K562 (cell line): Measurements from ENCODE around the gene RHOC. TPM values are rescaled to one million over a fixed set of nuclear protein-coding genes. Genes with fewer than 3 reads are reported as not detected.

Source experiments
- ATAC-seq: fragments of 200-7000 bp; cut with Tn5 transposase; 3 replicates; pipeline ENCODE4 v1.9.1; 2020; ENCODE audit warnings: moderate library complexity
- BruUV-seq: library from RNA; stranded (reverse); fragments of 400-500 nt; replicated peaks from 2 replicates; lab custom pipeline; 2021; lab: Mats Ljungman, UMichigan
- CTCF ChIA-PET: fragments of 300-600 bp; formaldehyde crosslinking; extraction: SDS; loops from one replicate; lab custom pipeline; 2021; ENCODE audit warnings: low intra/inter-chr PET ratio; lab: Yijun Ruan, JAX
- POLR2A ChIA-PET: fragments of 300-600, 350-650 bp; sonication (Branson Sonifier 250); formaldehyde crosslinking; extraction: SDS; loops from one replicate; lab custom pipeline; 2021; ENCODE audit warnings: antibody characterized with exemption, inconsistent platforms; lab: Yijun Ruan, JAX
- DNase-seq, 4 experiments: peaks; one replicate each; pipeline versions ENCODE4 v3.0.0 to v3.0.0-alpha.2; 2011 to 2018; ENCODE audit warnings: low spot score in 3 of 4, mixed read lengths in 3 of 4; ENCODE audit errors: extremely low read depth in 1 of 4
- FAIRE-seq: peaks from 2 replicates; lab custom pipeline; 2011; peaks lifted over from hg19 to GRCh38; lab: Jason Lieb, UNC
- H2AFZ ChIP-seq: 2 replicates; pipeline ENCODE4 v1.6.0; 2011; ENCODE audit warnings: low read depth, low read length, control low read depth, inconsistent platforms
- H3K27ac ChIP-seq: fragments of 200-600 bp; 3 replicates; pipeline ENCODE4 v1.8.0; 2011; ENCODE audit warnings: low read depth, mild to moderate bottlenecking, control low read depth, inconsistent platforms, low read length, moderate library complexity, mixed read lengths; ENCODE audit errors: extremely low read depth
- H3K27me3 ChIP-seq, 2 experiments: fragments of 300-600 bp in 1 of 2; 2 replicates in 1 of 2; 3 replicates in 1 of 2; pipeline versions ENCODE4 v1.6.0 to v1.8.0; 2011; ENCODE audit warnings: inconsistent platforms in 2 of 2, low read length in 2 of 2, mild to moderate bottlenecking in 1 of 2, mixed read lengths in 1 of 2, moderate library complexity in 1 of 2; ENCODE audit not compliant: control insufficient read depth in 2 of 2, insufficient read depth in 2 of 2
- H3K36me3 ChIP-seq: fragments of 300-600 bp; 3 replicates; pipeline ENCODE4 v1.8.0; 2011; ENCODE audit warnings: mild to moderate bottlenecking, low read length, inconsistent platforms; ENCODE audit not compliant: control insufficient read depth, insufficient read depth
- H3K4me1 ChIP-seq, 2 experiments: fragments of 200-600 bp in 1 of 2; replicated peaks in 1 of 2; 2 replicates in 1 of 2; 3 replicates in 1 of 2; pipeline versions ENCODE4 v1.5.1 to v1.8.0; 2011; ENCODE audit warnings: inconsistent platforms in 2 of 2, low read length in 2 of 2, mild to moderate bottlenecking in 1 of 2, mixed read lengths in 1 of 2, moderate library complexity in 1 of 2; ENCODE audit not compliant: control insufficient read depth in 2 of 2, insufficient read depth in 2 of 2
- H3K4me2 ChIP-seq: 2 replicates; pipeline ENCODE4 v1.6.1; 2011; ENCODE audit warnings: low read length, control low read depth, inconsistent platforms, mixed read lengths; ENCODE audit not compliant: insufficient read depth
- H3K4me3 ChIP-seq: fragments of 200-600 bp; sonication (generic), shearing (Covaris generic); 2 replicates; pipeline ENCODE4 v1.5.1; 2016; ENCODE audit warnings: control low read depth, inconsistent platforms
- H3K79me2 ChIP-seq: fragments of 200-600 bp; 3 replicates; pipeline ENCODE4 v1.8.0; 2011; ENCODE audit warnings: low read length, inconsistent platforms; ENCODE audit not compliant: control insufficient read depth, insufficient read depth
- H3K9ac ChIP-seq, 2 experiments: 2 replicates each; pipeline versions ENCODE4 v1.6.0 to v1.6.1; 2011; ENCODE audit warnings: low read depth in 2 of 2, low read length in 2 of 2, control low read depth in 1 of 2, inconsistent platforms in 1 of 2, mild to moderate bottlenecking in 1 of 2, mixed read lengths in 1 of 2; ENCODE audit not compliant: insufficient read depth in 1 of 2
- H3K9me1 ChIP-seq: one replicate; pipeline ENCODE4 v1.6.0; 2011; ENCODE audit warnings: inconsistent platforms, mild to moderate bottlenecking, low read length, moderate library complexity; ENCODE audit not compliant: control insufficient read depth, insufficient read depth
- H3K9me3 ChIP-seq: replicated peaks from 2 replicates; pipeline ENCODE4 v1.5.1; 2011; ENCODE audit warnings: low read depth, low read length, inconsistent platforms; ENCODE audit not compliant: control insufficient read depth, insufficient read depth
- H4K20me1 ChIP-seq: replicated peaks from 2 replicates; pipeline ENCODE4 v1.6.1; 2011; ENCODE audit warnings: low read length, inconsistent platforms, mixed read lengths; ENCODE audit not compliant: control insufficient read depth, insufficient read depth
- ETV5 ChIP-seq: sonication (generic); formaldehyde crosslinking; IDR thresholded peaks from 2 replicates; pipeline ENCODE4 v1.4.0; 2020; ENCODE audit warnings: low read depth, mild to moderate bottlenecking, missing genetic modification reagents
- ILK ChIP-seq: fragments of 450-650 bp; IDR thresholded peaks from 2 replicates; pipeline ENCODE4 v1.6.1; 2016; ENCODE audit warnings: missing genetic modification characterization, low read depth, mild to moderate bottlenecking, missing compliant biosample characterization, moderate library complexity, borderline replicate concordance
- LEF1 ChIP-seq: fragments of 450-650 bp; IDR thresholded peaks from 2 replicates; pipeline ENCODE4 v1.6.1; 2016; ENCODE audit warnings: mild to moderate bottlenecking
- MCM3 ChIP-seq: fragments of 450-650 bp; IDR thresholded peaks from 2 replicates; pipeline ENCODE4 v1.6.1; 2016
- MYNN ChIP-seq, 2 experiments: sonication (generic); formaldehyde crosslinking in 1 of 2; IDR thresholded peaks; 2 replicates each; pipeline versions ENCODE4 v1.5.0 to v1.6.1; 2016 to 2020; ENCODE audit warnings: antibody characterized with exemption in 1 of 2, missing genetic modification reagents in 1 of 2
- POLR2A ChIP-seq: fragments of 450-650 bp; conservative IDR thresholded peaks from 2 replicates; pipeline ENCODE4 v1.6.1; 2016
- POLR2B ChIP-seq: fragments of 450-650 bp; IDR thresholded peaks from 2 replicates; pipeline ENCODE4 v1.6.1; 2018; ENCODE audit warnings: low read depth; ENCODE audit not compliant: partially characterized antibody
- TEAD1 ChIP-seq, 2 experiments: fragments of 450-650 bp in 1 of 2; sonication (generic) in 1 of 2; formaldehyde crosslinking; IDR thresholded peaks; 2 replicates each; pipeline versions ENCODE4 v1.4.0 to v1.8.0; 2020 to 2022; ENCODE audit warnings: mild to moderate bottlenecking in 2 of 2, missing genetic modification reagents in 1 of 2
- ZNF134 ChIP-seq: fragments of 250-450 bp; sonication (Bioruptor Pico); conservative IDR thresholded peaks from 2 replicates; pipeline ENCODE4 v1.4.0; 2020
- ZNF253 ChIP-seq: fragments of 250-450 bp; sonication (Bioruptor Pico); conservative IDR thresholded peaks from 2 replicates; pipeline ENCODE4 v1.6.1; 2021; ENCODE audit warnings: mild to moderate bottlenecking
- ZNF347 ChIP-seq: fragments of 450-650 bp; formaldehyde crosslinking; IDR thresholded peaks from 2 replicates; pipeline ENCODE4 v1.4.0; 2020; ENCODE audit warnings: low read depth, mild to moderate bottlenecking, moderate library complexity
- ZNF561 ChIP-seq: fragments of 450-650 bp; formaldehyde crosslinking; conservative IDR thresholded peaks from 2 replicates; pipeline ENCODE4 v1.4.0; 2020; ENCODE audit warnings: mild to moderate bottlenecking, moderate library complexity
- ZSCAN32 ChIP-seq: fragments of 450-650 bp; formaldehyde crosslinking; IDR thresholded peaks from 2 replicates; pipeline ENCODE4 v1.4.0; 2020; ENCODE audit warnings: mild to moderate bottlenecking, moderate library complexity
- WGBS: fragments of 100-300 bp; shearing (Covaris generic); methylation state at CpG from one replicate; pipeline ENCODE4 v1.1.6; 2016; ENCODE audit warnings: low coverage, mixed read lengths; ENCODE audit not compliant: insufficient coverage; ENCODE audit errors: missing lambda C conversion rate; 5-methylcytosine and 5-hydroxymethylcytosine counted together
- in situ Hi-C: fragments of 300-500 bp; cut with MboI; formaldehyde crosslinking; loops from 4 replicates; pipeline ENCODE4 v1.15.0; 2018; ENCODE audit warnings: inconsistent platforms, mixed read lengths
- intact Hi-C: fragments of 100-400 bp; cut with micrococcal nuclease; formaldehyde crosslinking; loops from 2 replicates; pipeline ENCODE4 v1.14.2; 2022
- polyA plus RNA-seq, 8 experiments: library from polyadenylated mRNA; depleted of rRNA in 4 of 8; stranded (reverse) in 5 of 8; unstranded in 3 of 8; fragments of >200 nt; fragmentation: Nextera tagmentation in 2 of 8; fragmentation: Illumina TruSeq in 1 of 8; extraction: Ambion mirVana in 2 of 8; extraction: Trizol in 1 of 8; gene quantifications; 2 replicates each; pipeline versions ENCODE4 v1.2.1 to v1.2.3, GENCODE V29; 2011 to 2014; ENCODE audit warnings: inconsistent platforms in 1 of 8, missing spikeins in 1 of 8
- total RNA-seq, 7 experiments: library from RNA; depleted of rRNA in 6 of 7; stranded (reverse); fragments of >200 nt in 6 of 7; fragmentation: Illumina TruSeq in 2 of 7; extraction: Trizol in 2 of 7; gene quantifications; 2 replicates each; pipeline versions ENCODE4 v1.2.1 to v1.2.3, GENCODE V29; 2011 to 2021; ENCODE audit warnings: low replicate concordance in 1 of 7
- TF ChIP-seq, protein P1 (sequence below): sonication (generic); formaldehyde crosslinking; IDR thresholded peaks from 2 replicates; pipeline ENCODE4 v1.8.1; 2023; ENCODE audit warnings: mild to moderate bottlenecking, missing genetic modification reagents
- TF ChIP-seq, protein P2 (sequence below): sonication (generic); formaldehyde crosslinking; IDR thresholded peaks from 2 replicates; pipeline ENCODE4 v1.8.1; 2023; ENCODE audit warnings: missing genetic modification reagents, mild to moderate bottlenecking, borderline replicate concordance

Gene RHOC
- total and polyA plus RNA-seq, 9 of the 15 experiments (the other 6 are each of a cell fraction or from before 2014, with no cell fraction given) = 35.2 to 364 (median 204) TPM

DNA sequence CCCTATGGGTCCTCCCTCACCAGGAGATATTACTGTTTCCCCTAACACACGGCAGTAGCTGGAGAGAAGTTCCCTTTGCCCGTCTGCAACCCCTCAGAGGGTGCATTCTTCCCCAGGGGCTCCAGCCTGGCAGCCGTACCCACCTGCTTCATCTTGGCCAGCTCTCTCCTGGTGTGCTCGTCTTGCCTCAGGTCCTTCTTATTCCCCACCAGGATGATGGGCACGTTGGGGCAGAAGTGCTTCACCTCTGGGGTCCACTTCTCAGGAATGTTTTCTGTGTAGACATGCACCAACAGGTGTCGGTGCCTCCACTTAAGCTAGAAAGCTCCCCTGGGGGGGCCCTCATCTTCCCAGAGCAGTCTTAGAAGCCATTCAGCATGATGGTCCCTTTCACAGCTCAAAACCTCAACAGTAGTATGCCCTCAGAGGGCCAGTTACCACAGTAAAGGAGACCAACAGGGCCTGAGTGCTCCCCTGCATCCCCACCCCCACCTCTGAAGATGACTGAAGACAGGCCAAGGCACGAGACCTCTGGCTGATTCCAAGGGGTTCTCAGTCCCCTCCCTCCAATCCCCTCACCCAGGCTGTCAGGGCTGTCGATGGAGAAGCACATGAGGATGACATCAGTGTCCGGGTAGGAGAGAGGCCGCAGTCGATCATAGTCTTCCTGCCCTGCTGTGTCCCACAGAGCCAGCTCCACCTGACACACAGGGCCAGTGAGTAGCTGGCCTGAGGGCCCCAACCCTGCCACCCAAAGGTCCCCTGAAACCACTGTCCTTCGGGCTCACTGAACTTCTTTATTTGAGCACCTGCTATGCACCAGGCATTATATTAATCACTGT is 4.3 kb downstream of the RHOC start:
- H3K9ac ChIP-seq = peak overlapping the region; percentile 69 to 82; a peak in 3 of 4 replicates
- ATAC-seq (no peak), FAIRE-seq (no peak), DNase-seq (no peak)
- no peaks in the 10 kb centered on the region for H4K20me1 ChIP-seq
- no peak overlapping the region for H3K4me2 ChIP-seq
- BruUV-seq = no TSS peak
- H2AFZ ChIP-seq = no peak overlapping the region
- H3K36me3 ChIP-seq = peaks cover 65% of the 10 kb centered on the region
- H3K4me1 ChIP-seq = peaks cover 82 to 85% of the 10 kb centered on the region in 2 experiments
- in situ Hi-C loops (no loop called here), intact Hi-C loops (loop anchor here (10.0 kb wide), 1 partner anchor 238 kb away; no protein-coding TSS in a partner anchor)
- ChIA-PET POLR2A (interaction anchor here (0.9 to 4.6 kb wide), 5 partner anchors 10 to 84 kb away, joined by 4 to 42 read pairs (median 4); partner anchors contain the start of genes MOV10, PPM1J and ST7L), CTCF (no interaction called here)
- WGBS = 80% methylated on average over 12 of the region's 12 CpGs
- H3K27ac ChIP-seq = peak overlapping the region; percentile 97; the same call in 2 of the 3 replicates
- no peaks in the 10 kb centered on the region for H3K9me3 ChIP-seq
- no peaks in the 10 kb centered on the region for H3K9me1 ChIP-seq
- no peak overlapping the region for H3K4me3 ChIP-seq
- no peaks in the 10 kb centered on the region for H3K27me3 ChIP-seq
- H3K79me2 ChIP-seq = peaks cover 72% of the 10 kb centered on the region
- no peak for TF ChIP-seq MCM3
- TF ChIP-seq POLR2B = peak; percentile 7
- TF ChIP-seq ZNF347 (CRISPR knock-in tag) = no peak
- no peak for TF ChIP-seq ETV5 (CRISPR knock-in tag)
- TF ChIP-seq POLR2A = peak; percentile 25; the same call in 1 of the 2 replicates
- TF ChIP-seq, protein P1, sequence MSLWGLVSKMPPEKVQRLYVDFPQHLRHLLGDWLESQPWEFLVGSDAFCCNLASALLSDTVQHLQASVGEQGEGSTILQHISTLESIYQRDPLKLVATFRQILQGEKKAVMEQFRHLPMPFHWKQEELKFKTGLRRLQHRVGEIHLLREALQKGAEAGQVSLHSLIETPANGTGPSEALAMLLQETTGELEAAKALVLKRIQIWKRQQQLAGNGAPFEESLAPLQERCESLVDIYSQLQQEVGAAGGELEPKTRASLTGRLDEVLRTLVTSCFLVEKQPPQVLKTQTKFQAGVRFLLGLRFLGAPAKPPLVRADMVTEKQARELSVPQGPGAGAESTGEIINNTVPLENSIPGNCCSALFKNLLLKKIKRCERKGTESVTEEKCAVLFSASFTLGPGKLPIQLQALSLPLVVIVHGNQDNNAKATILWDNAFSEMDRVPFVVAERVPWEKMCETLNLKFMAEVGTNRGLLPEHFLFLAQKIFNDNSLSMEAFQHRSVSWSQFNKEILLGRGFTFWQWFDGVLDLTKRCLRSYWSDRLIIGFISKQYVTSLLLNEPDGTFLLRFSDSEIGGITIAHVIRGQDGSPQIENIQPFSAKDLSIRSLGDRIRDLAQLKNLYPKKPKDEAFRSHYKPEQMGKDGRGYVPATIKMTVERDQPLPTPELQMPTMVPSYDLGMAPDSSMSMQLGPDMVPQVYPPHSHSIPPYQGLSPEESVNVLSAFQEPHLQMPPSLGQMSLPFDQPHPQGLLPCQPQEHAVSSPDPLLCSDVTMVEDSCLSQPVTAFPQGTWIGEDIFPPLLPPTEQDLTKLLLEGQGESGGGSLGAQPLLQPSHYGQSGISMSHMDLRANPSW = no peak
- TF ChIP-seq, protein P2, sequence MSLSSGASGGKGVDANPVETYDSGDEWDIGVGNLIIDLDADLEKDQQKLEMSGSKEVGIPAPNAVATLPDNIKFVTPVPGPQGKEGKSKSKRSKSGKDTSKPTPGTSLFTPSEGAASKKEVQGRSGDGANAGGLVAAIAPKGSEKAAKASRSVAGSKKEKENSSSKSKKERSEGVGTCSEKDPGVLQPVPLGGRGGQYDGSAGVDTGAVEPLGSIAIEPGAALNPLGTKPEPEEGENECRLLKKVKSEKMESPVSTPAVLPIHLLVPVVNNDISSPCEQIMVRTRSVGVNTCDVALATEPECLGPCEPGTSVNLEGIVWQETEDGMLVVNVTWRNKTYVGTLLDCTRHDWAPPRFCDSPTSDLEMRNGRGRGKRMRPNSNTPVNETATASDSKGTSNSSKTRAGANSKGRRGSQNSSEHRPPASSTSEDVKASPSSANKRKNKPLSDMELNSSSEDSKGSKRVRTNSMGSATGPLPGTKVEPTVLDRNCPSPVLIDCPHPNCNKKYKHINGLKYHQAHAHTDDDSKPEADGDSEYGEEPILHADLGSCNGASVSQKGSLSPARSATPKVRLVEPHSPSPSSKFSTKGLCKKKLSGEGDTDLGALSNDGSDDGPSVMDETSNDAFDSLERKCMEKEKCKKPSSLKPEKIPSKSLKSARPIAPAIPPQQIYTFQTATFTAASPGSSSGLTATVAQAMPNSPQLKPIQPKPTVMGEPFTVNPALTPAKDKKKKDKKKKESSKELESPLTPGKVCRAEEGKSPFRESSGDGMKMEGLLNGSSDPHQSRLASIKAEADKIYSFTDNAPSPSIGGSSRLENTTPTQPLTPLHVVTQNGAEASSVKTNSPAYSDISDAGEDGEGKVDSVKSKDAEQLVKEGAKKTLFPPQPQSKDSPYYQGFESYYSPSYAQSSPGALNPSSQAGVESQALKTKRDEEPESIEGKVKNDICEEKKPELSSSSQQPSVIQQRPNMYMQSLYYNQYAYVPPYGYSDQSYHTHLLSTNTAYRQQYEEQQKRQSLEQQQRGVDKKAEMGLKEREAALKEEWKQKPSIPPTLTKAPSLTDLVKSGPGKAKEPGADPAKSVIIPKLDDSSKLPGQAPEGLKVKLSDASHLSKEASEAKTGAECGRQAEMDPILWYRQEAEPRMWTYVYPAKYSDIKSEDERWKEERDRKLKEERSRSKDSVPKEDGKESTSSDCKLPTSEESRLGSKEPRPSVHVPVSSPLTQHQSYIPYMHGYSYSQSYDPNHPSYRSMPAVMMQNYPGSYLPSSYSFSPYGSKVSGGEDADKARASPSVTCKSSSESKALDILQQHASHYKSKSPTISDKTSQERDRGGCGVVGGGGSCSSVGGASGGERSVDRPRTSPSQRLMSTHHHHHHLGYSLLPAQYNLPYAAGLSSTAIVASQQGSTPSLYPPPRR (CRISPR knock-in tag) = no peak
- TF ChIP-seq ILK (tag) = no peak
- no peak for TF ChIP-seq ZNF561 (CRISPR knock-in tag)
- TF ChIP-seq ZSCAN32 (CRISPR knock-in tag) = no peak
- no peak for TF ChIP-seq MYNN (IDR thresholded peaks at IDR 0.05)
- no peak for TF ChIP-seq MYNN (CRISPR knock-in tag; IDR thresholded peaks at IDR 0.05)
- no peak for TF ChIP-seq ZNF253
- no peak for TF ChIP-seq LEF1
- no peak for TF ChIP-seq ZNF134 (CRISPR knock-in tag)
- TF ChIP-seq TEAD1 (CRISPR knock-in tag; IDR thresholded peaks at IDR 0.05) = no peak
